DMS 273 treated with DMSO at 0.1 percent for 48 hours (cell line): ENCODE data around the gene CHRNB4.
A peak's percentile ranks its signal among the peaks of the same experiment; 100 is the strongest.

Source experiments
- DNase-seq: peaks from one replicate; lab custom pipeline; 2025; lab: John Stamatoyannopoulos, UW

Gene CHRNB4

GRCh38 chr15:78671626-78672211, 30.7 kb upstream of the CHRNB4 start:
- DNase-seq: peak; percentile 98

- no peak for DNase-seq
Measured at GRCh38 chr15:78668987-78669386, 28.0 kb upstream of the CHRNB4 start.

GRCh38 chr15:78667578-78668236, 26.7 kb upstream of the CHRNB4 start:
- DNase-seq: no peak

- DNase-seq: no peak
Measured at GRCh38 chr15:78666010-78666409, 25.0 kb upstream of the CHRNB4 start.

GRCh38 chr15:78663703-78664102, 22.7 kb upstream of the CHRNB4 start:
- DNase-seq: no peak

GRCh38 chr15:78662028-78662427, 21.0 kb upstream of the CHRNB4 start:
- no peak for DNase-seq

GRCh38 chr15:78661001-78661400, 20.0 kb upstream of the CHRNB4 start:
- no peak for DNase-seq

- DNase-seq: no peak
Measured at GRCh38 chr15:78660584-78660983, 19.6 kb upstream of the CHRNB4 start.

GRCh38 chr15:78658823-78659222, 17.8 kb upstream of the CHRNB4 start:
- no peak for DNase-seq

- DNase-seq: no peak
Measured at GRCh38 chr15:78654272-78654671, 13.3 kb upstream of the CHRNB4 start.

GRCh38 chr15:78651930-78652615, 11.1 kb upstream of the CHRNB4 start:
- no peak for DNase-seq

GRCh38 chr15:78651007-78651406, 10.0 kb upstream of the CHRNB4 start:
- no peak for DNase-seq

- DNase-seq: no peak
Measured at GRCh38 chr15:78650022-78650421, 9.0 kb upstream of the CHRNB4 start.

GRCh38 chr15:78645009-78645408, 4.0 kb upstream of the CHRNB4 start:
- no peak for DNase-seq

- DNase-seq: no peak
Measured at GRCh38 chr15:78642331-78642730, 1.3 kb upstream of the CHRNB4 start.

GRCh38 chr15:78641749-78642275, 802 bp upstream of the CHRNB4 start:
- DNase-seq: no peak

GRCh38 chr15:78640527-78641101, 396 bp downstream of the CHRNB4 start:
- DNase-seq: no peak

- DNase-seq: peak; percentile 12
Measured at GRCh38 chr15:78638658-78639314, 2.2 kb downstream of the CHRNB4 start.

- DNase-seq: no peak
Measured at GRCh38 chr15:78637776-78638435, 3.1 kb downstream of the CHRNB4 start.

GRCh38 chr15:78636378-78636859, 4.6 kb downstream of the CHRNB4 start:
- no peak for DNase-seq

GRCh38 chr15:78635346-78635745, 5.7 kb downstream of the CHRNB4 start:
- DNase-seq: no peak
